Stimulated activated naive CD8-positive, alpha-beta T cell treated with anti-CD3 and anti-CD28 coated beads, Interleukin-15, amount 100 ng/mL, for 72 hours (primary cell): Measurements from ENCODE around the gene RANGAP1.

ENCODE experiments used
- ATAC-seq: fragments of 150-1000 bp; cut with Tn5 transposase; 2 replicates; pipeline ENCODE4 v1.10.0; 2021; ENCODE audit warnings: mild to moderate bottlenecking, moderate library complexity
- DNase-seq, 2 donors: peaks; one replicate each; pipeline ENCODE4 v3.0.0; 2021 to 2022
- H3K27ac Mint-ChIP-seq, 2 donors: one replicate each; pipeline ENCODE4 v1.8.0; 2022; ENCODE audit warnings: mild to moderate bottlenecking in 2 of 2, mixed read lengths in 2 of 2, moderate library complexity in 2 of 2
- H3K27me3 Mint-ChIP-seq: one replicate; pipeline ENCODE4 v1.8.0; 2022; ENCODE audit warnings: mixed read lengths
- H3K4me1 Mint-ChIP-seq: one replicate; pipeline ENCODE4 v1.8.0; 2022; ENCODE audit warnings: mild to moderate bottlenecking, mixed read lengths
- H3K4me3 Mint-ChIP-seq, 2 donors: one replicate each; pipeline ENCODE4 v1.8.0; 2022; ENCODE audit warnings: mild to moderate bottlenecking in 2 of 2, mixed read lengths in 2 of 2, moderate library complexity in 1 of 2
- H3K9me3 Mint-ChIP-seq, 2 donors: one replicate each; pipeline ENCODE4 v1.8.0; 2022; ENCODE audit warnings: mixed read lengths in 2 of 2

RANGAP1 gene

GRCh38 chr22:41250127-41250526, 35.9 kb downstream of the RANGAP1 start:
- Mint-ChIP-seq H3K27me3 (no peaks in the 10 kb centered on the region), H3K27ac (no peak overlapping the region), H3K4me3 (no peak overlapping the region), H3K9me3 (no peaks in the 10 kb centered on the region), H3K4me1 (no peaks in the 10 kb centered on the region)
- DNase-seq (no peak), ATAC-seq (no peak)

DNA sequence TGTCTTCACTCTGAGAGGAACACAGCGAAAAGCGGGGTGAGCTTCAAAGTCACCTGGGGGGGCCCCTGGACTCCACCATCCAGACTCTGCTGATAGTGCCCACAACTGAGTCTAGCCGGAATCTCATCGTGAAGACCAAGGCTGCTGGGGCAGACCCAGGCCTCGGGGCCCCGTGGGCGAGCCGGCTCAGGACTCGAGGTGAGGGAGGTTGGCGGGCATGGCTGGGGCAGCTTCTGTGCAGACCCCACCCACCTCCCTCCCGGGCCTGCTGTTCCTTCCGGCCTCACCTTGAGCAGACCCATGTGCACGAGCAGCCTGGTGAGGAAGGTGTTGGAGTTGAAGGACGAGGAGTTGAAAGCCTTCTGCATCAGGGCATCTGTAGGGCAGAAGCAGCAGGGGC, 36.5 kb downstream of the RANGAP1 start:
- DNase-seq, result no peak
- H3K27me3 Mint-ChIP-seq, result no peaks in the 10 kb centered on the region
- no peak overlapping the region for H3K27ac Mint-ChIP-seq
- ATAC-seq, result no peak
- H3K4me3 Mint-ChIP-seq, result no peak overlapping the region
- no peaks in the 10 kb centered on the region for H3K4me1 Mint-ChIP-seq
- H3K9me3 Mint-ChIP-seq, result no peaks in the 10 kb centered on the region

DNA sequence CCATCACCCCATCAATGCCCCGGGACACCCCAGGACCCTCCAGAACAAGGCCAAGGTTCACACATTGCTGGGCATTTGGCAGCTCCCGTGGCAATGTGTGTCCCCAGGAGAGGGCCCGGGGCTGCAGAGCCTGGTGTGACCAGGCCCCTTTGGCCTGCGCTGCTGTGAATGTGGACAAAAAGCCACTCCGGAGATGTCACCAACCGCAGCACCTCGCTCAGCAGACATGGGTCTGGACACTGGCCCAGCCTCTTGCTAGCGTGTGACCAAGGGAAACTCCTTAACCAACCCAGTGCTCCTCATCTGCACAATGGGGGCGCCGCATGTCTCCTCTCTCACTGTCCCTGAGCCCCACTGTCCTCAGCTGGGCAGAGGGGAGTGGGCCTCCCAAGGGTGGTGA, 37.2 kb downstream of the RANGAP1 start:
- Mint-ChIP-seq H3K27ac (peak overlapping the region in 1 of 2 donors; percentile 67), H3K4me1 (no peaks in the 10 kb centered on the region), H3K9me3 (no peaks in the 10 kb centered on the region), H3K27me3 (no peaks in the 10 kb centered on the region), H3K4me3 (no peak overlapping the region)
- DNase-seq, result no peak
- ATAC-seq, result no peak

DNA sequence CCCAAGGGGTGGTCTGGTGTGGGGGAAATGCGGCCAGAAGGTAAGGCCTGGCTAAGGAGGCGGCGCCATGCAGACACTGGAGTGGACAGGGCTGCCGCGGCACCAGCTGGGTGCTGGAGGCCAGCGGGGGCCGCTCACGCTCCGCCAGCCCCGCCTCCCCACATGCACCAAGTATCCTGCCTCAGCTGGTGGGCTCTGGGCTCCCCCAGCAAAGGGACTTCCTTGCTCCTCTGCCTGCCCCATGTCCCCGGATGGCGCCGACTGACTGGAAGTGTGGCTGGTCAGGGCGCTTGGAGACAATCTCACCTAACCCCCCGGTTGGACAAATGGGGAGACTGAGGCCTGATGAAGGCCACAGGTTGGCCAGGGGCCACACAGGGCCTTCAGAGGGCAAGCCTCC, 37.7 kb downstream of the RANGAP1 start:
- Mint-ChIP-seq H3K27me3 (no peaks in the 10 kb centered on the region), H3K4me3 (no peak overlapping the region)

GRCh38 chr22:41247703-41248102, 38.3 kb downstream of the RANGAP1 start:
- H3K4me3 Mint-ChIP-seq, result no peak overlapping the region
- DNase-seq, result no peak
- ATAC-seq, result no peak
- H3K27me3 Mint-ChIP-seq, result no peaks in the 10 kb centered on the region
- no peaks in the 10 kb centered on the region for H3K9me3 Mint-ChIP-seq
- H3K4me1 Mint-ChIP-seq, result no peaks in the 10 kb centered on the region
- H3K27ac Mint-ChIP-seq, result no peak overlapping the region

More for the DNA sequence above, 37.7 kb downstream of the RANGAP1 start:
- no peaks in the 10 kb centered on the region for H3K4me1 Mint-ChIP-seq
- DNase-seq (no peak), ATAC-seq (no peak)
- peak overlapping the region in 1 of 2 donors; percentile 67 for H3K27ac Mint-ChIP-seq
- H3K9me3 Mint-ChIP-seq, result no peaks in the 10 kb centered on the region

DNA sequence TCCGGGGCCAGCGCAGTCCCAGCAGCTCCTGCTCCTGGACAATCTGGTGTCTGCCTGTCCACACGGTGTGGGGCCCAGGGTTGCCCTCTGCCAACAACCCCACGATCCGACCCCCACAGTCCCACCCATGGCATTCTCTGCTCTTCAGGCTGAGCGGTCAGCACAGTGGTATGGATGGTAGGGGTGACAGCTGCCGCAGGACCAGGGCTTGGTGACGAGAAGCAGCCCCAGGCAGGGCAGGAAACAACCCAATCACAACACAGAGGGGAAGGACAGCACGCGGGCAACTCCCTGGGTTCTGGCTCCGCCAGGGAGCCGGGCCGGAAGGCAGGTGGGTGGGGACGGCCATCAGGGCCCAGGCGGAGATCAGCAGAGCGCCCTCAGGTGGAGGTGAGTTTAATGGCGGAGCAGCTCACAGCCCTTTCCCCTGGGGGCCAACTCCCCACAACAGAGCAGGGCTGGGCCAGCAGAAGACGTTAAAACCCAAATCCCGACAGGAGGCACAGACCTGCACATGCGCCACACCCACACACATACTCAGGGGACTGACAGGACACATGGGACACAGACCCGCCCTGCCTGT, 40.0 kb downstream of the RANGAP1 start:
- H3K4me3 Mint-ChIP-seq, result no peak overlapping the region
- H3K27me3 Mint-ChIP-seq, result no peaks in the 10 kb centered on the region
- peak; percentile 14 for ATAC-seq
- DNase-seq, result no peak
- H3K9me3 Mint-ChIP-seq, result no peaks in the 10 kb centered on the region
- H3K4me1 Mint-ChIP-seq, result no peaks in the 10 kb centered on the region
- H3K27ac Mint-ChIP-seq, result peak overlapping the region in 1 of 2 donors; percentile 71

DNA sequence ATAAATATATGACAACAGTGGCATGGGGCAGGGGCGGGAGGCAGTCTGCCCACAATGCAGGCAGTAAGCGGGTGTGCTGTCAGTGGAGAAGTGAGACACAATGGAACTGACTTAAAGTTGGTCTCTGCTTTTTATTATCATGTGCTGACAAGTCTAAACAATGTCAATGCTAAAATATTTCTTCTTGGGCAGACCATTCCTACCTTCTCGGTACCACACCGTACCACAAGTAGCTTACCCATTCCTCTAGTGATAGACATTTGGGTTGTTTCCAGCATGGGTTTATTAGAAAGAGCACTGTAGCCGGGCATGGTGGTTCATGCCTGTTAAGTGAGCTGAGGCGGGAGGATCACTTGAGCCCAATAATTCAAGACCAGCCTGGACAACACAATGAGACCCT, 42.6 kb downstream of the RANGAP1 start:
- H3K27me3 Mint-ChIP-seq, result no peaks in the 10 kb centered on the region
- H3K4me3 Mint-ChIP-seq, result no peak overlapping the region
- no peaks in the 10 kb centered on the region for H3K9me3 Mint-ChIP-seq
- no peak for DNase-seq
- H3K27ac Mint-ChIP-seq, result peak overlapping the region in 1 of 2 donors; percentile 19
- H3K4me1 Mint-ChIP-seq, result peaks cover 6% of the 10 kb centered on the region
- ATAC-seq, result no peak

GRCh38 chr22:41242396-41243117, 43.4 kb downstream of the RANGAP1 start:
- Mint-ChIP-seq H3K4me1 (peaks cover 6% of the 10 kb centered on the region), H3K27me3 (no peaks in the 10 kb centered on the region), H3K9me3 (no peaks in the 10 kb centered on the region), H3K4me3 (no peak overlapping the region), H3K27ac (peak overlapping the region in 1 of 2 donors; percentile 34)
- ATAC-seq, result no peak
- DNase-seq, result no peak

GRCh38 chr22:41241133-41241676, 44.8 kb downstream of the RANGAP1 start:
- no peaks in the 10 kb centered on the region for H3K9me3 Mint-ChIP-seq
- H3K27ac Mint-ChIP-seq, result peak overlapping the region in 1 of 2 donors; percentile 78
- no peak for DNase-seq
- ATAC-seq, result no peak
- H3K4me3 Mint-ChIP-seq, result no peak overlapping the region
- H3K27me3 Mint-ChIP-seq, result no peaks in the 10 kb centered on the region
- peaks cover 15% of the 10 kb centered on the region for H3K4me1 Mint-ChIP-seq

- Mint-ChIP-seq H3K9me3 (no peaks in the 10 kb centered on the region), H3K27me3 (no peaks in the 10 kb centered on the region), H3K4me3 (no peak within 1 kb of the TSS), H3K27ac (peak within 1 kb of the TSS in 1 of 2 donors; percentile 78), H3K4me1 (peaks cover 15% of the 10 kb centered on the region)
- DNase-seq, result no peak
- no peak for ATAC-seq
These were observed 45.4 kb downstream of the RANGAP1 start, which contains the start of gene CHADL for GRCh38 chr22:41240377-41241132. CHADL (minus strand) TSS chr22:41240931; CDS start chr22:41240881, 50 bp downstream.

DNA sequence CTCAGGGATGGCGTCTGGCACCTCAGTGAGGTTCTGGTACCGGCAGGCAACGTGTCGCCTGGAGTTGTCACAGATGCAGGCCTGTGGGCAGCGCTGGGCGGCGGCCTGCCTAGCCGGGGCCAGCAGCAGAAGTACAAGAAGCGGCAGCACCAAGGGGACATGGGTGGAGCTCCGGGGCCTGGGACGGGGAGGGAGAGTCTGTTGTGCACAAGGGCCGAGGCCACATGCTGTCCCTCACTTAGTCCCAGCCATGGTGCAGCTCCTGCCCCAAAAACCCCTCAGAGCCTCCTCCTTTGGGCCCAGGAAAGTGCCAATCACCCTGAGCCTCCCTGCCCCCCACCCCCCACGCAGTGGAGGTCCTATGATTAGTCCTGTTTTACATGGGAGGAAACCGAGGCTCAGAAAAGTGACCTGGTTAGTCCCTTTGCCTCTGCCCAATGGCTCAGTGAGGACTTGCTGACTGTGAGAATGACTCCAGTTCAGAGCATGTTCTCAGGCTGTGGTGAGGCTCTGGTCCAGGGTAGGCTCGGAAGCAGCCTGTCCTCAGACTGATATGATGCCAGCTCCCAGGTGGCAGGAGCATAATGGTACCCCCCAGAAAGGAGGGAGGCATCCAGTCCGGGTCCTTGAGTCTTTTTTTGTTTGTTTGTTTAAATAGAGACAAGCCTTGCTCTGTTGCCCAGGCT, 46.4 kb downstream of the RANGAP1 start:
- no peaks in the 10 kb centered on the region for H3K27me3 Mint-ChIP-seq
- ATAC-seq (no peak), DNase-seq (no peak)
- H3K9me3 Mint-ChIP-seq, result no peaks in the 10 kb centered on the region
- H3K4me1 Mint-ChIP-seq, result peaks cover 15% of the 10 kb centered on the region
- no peak overlapping the region for H3K27ac Mint-ChIP-seq
- peak overlapping the region in 1 of 2 donors; percentile 60 for H3K4me3 Mint-ChIP-seq

DNA sequence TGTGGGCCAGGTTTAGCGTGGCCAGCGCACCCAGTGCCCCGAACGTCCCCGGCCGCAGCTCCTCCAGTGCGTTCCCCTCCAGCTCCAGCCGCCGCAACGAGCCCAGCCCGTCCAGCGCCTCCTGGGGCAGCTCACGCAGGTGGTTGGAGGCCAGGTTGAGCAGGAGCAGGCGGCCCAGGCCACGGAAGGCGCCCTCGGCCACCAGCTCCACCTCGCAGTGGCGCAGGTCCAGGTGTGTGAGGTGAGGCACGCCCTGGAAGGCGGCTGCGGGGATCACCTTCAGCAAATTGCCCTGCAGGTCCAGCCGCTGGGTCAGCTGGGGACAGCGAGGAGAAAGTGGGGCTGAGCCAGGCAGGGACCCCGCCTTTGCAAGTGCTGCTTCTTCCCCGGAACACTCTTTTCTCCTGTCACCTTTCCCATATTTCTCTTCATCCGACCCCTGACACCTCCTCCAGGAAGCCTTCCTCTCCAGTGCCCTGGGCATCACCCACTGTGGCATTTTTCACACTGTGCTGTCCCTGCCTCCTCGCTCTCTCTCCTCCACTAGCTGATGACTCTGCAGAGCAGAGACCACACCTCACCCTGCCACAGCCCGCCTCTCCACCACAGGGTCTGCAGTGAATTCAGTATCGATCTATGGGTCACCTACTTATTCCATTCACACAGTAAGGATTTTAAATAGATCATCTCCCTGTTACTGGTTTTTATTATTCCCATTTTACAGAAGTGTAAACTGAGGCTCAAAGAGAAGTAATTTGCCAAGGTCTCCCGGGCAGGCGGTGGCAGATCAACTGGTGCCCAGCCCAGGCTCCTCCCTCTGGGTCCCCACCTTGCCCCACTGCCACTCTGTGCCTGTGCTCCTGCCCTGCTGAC, 47.2 kb downstream of the RANGAP1 start:
- ATAC-seq, result no peak
- H3K4me1 Mint-ChIP-seq, result peaks cover 15% of the 10 kb centered on the region
- no peak for DNase-seq
- peak overlapping the region in 1 of 2 donors; percentile 36 for H3K27ac Mint-ChIP-seq
- no peaks in the 10 kb centered on the region for H3K9me3 Mint-ChIP-seq
- no peaks in the 10 kb centered on the region for H3K27me3 Mint-ChIP-seq
- peak overlapping the region; percentile 55 to 60 for H3K4me3 Mint-ChIP-seq

DNA sequence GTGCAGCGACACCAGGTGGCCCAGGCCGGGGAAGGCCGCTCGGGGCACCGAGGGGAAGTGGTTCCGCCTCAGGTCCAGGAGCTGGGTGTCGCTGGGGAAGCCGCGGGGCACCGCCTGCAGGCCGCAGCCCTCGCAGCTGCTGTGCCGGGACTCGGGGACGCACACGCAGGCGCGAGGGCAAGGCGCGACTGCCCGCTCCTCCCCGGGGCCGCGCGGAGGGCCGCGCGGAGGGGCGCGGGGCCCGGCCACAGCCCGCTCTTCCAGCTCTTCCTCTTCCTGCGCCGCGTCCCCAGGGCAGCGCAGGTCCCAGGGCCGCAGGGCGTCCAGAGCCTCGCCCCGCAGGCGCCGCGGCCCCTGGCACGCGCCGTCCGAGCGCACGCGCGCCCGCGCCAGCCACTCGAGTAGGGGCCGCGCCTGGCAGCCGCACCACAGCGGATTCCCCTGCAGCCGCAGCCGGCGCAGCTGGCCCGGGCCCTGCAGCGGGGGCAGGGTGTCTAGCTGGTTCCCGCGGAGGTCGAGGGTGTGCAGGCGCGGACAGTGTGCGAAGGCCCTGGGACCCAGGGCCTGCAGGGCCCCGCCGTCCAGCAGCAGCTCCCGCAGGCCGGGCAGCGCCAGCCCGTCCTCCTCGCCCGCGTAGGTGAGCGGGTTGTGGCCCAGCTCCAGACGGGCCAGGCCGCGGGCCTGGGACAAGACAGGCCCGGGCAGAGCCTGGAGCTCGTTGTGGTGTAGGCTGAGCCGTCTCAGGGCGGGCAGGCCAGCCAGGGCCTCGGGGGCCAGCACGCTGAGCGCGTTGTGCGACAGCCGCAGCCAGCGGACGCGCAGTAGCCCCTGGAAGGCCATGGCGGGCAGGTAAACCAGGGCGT, 48.0 kb downstream of the RANGAP1 start:
- ATAC-seq (peak; percentile 93), DNase-seq (peak; percentile 86 to 91)
- Mint-ChIP-seq H3K4me1 (peaks cover 15% of the 10 kb centered on the region), H3K9me3 (no peaks in the 10 kb centered on the region), H3K27me3 (no peaks in the 10 kb centered on the region), H3K4me3 (peak overlapping the region; percentile 72 to 85), H3K27ac (peak overlapping the region in 1 of 2 donors; percentile 95)
